HFF-Myc (cell line): ENCODE results near the gene NEDD4L.

Experiments used
- DNase-seq: peaks from one replicate; pipeline ENCODE4 v3.0.0-alpha.2; 2011; ENCODE audit warnings: low read depth; ENCODE audit errors: extremely low read depth
- H3K4me3 ChIP-seq: replicated peaks from 2 replicates; pipeline ENCODE4 v1.5.1; 2011; ENCODE audit warnings: low read depth, mild to moderate bottlenecking, control low read depth, low read length
- CTCF ChIP-seq: IDR thresholded peaks from 2 replicates; pipeline ENCODE4 v1.5.1; 2012; ENCODE audit warnings: mild to moderate bottlenecking, low read depth, low read length, control low read depth; ENCODE audit errors: missing control alignments

NEDD4L gene

GRCh38 chr18:58239879-58240278 lies 195.9 kb downstream of the NEDD4L start:
- no peak for TF ChIP-seq CTCF
- H3K4me3 ChIP-seq = no peak overlapping the region
- no peak for DNase-seq

- no peak for TF ChIP-seq CTCF
These were observed 197.1 kb downstream of the NEDD4L start for GRCh38 chr18:58241026-58241679.

GRCh38 chr18:58241877-58242276 lies 197.9 kb downstream of the NEDD4L start:
- H3K4me3 ChIP-seq = no peak overlapping the region
- no peak for DNase-seq
- no peak for TF ChIP-seq CTCF

More at GRCh38 chr18:58241026-58241679, 197.1 kb downstream of the NEDD4L start:
- no peak overlapping the region for H3K4me3 ChIP-seq
- DNase-seq = no peak

- H3K4me3 ChIP-seq = no peak overlapping the region
- TF ChIP-seq CTCF = no peak
- DNase-seq = no peak
These were observed 198.4 kb downstream of the NEDD4L start for GRCh38 chr18:58242435-58242834.

GRCh38 chr18:58242968-58243367 lies 198.9 kb downstream of the NEDD4L start:
- H3K4me3 ChIP-seq = no peak overlapping the region
- no peak for DNase-seq
- no peak for TF ChIP-seq CTCF

- H3K4me3 ChIP-seq = no peak overlapping the region
- DNase-seq = no peak
- no peak for TF ChIP-seq CTCF
These were observed 199.4 kb downstream of the NEDD4L start for GRCh38 chr18:58243401-58243800.

- TF ChIP-seq CTCF = no peak
- no peak for DNase-seq
- no peak overlapping the region for H3K4me3 ChIP-seq
These were observed 203.4 kb downstream of the NEDD4L start for GRCh38 chr18:58247363-58247834.
